Tibial nerve (tissue), 3 donors: ENCODE results near the gene STPG1.

Experiments
- POLR2A ChIP-seq, 2 donors: fragments of 450-650 bp; IDR thresholded peaks; one replicate each; pipeline ENCODE4 v1.6.1; 2017; ENCODE audit warnings: antibody characterized with exemption in 2 of 2, mild to moderate bottlenecking in 2 of 2, moderate library complexity in 2 of 2
- TF ChIP-seq, protein P1 (sequence below), 5 experiments: fragments of 200-600 bp in 3 of 5; fragments of 450-650 bp in 2 of 5; sonication (generic) in 3 of 5; IDR thresholded peaks; one replicate each; pipeline ENCODE4 v1.5.1; 2016 to 2019; ENCODE audit warnings: antibody characterized with exemption in 5 of 5, mild to moderate bottlenecking in 3 of 5, moderate library complexity in 2 of 5

DNA sequence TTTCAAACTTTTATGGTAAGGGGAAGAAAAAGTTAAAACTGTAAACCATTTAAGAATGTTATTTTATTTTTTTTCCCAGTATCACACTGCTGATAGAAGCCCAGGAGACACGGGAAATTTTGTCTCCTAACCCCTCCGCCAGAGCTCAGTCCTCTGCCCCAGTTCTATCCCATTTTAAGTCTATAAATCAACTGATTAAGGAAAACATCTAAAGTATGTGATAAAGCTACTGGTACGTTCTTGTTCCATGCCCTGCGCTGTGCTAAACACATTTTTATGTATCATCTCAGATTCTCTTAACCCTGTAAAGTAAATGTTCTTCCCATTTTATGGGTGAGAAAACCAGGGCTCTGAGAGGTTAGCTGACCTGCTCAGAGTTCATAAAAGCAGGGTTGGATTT, 36.7 kb upstream of the STPG1 start:
- TF ChIP-seq, protein P1, sequence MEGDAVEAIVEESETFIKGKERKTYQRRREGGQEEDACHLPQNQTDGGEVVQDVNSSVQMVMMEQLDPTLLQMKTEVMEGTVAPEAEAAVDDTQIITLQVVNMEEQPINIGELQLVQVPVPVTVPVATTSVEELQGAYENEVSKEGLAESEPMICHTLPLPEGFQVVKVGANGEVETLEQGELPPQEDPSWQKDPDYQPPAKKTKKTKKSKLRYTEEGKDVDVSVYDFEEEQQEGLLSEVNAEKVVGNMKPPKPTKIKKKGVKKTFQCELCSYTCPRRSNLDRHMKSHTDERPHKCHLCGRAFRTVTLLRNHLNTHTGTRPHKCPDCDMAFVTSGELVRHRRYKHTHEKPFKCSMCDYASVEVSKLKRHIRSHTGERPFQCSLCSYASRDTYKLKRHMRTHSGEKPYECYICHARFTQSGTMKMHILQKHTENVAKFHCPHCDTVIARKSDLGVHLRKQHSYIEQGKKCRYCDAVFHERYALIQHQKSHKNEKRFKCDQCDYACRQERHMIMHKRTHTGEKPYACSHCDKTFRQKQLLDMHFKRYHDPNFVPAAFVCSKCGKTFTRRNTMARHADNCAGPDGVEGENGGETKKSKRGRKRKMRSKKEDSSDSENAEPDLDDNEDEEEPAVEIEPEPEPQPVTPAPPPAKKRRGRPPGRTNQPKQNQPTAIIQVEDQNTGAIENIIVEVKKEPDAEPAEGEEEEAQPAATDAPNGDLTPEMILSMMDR (IDR thresholded peaks at IDR 0.05), result no peak
- no peak for TF ChIP-seq POLR2A (IDR thresholded peaks at IDR 0.05)
